GM12874 (cell line): ENCODE data around the gene AK8.

Experiments used
- TF ChIP-seq, protein P1 (sequence below): IDR thresholded peaks from 2 replicates; pipeline ENCODE4 v1.5.1; 2011; ENCODE audit warnings: low read depth, mild to moderate bottlenecking, control low read depth, low read length, moderate library complexity; ENCODE audit not compliant: insufficient read depth

AK8 gene

DNA sequence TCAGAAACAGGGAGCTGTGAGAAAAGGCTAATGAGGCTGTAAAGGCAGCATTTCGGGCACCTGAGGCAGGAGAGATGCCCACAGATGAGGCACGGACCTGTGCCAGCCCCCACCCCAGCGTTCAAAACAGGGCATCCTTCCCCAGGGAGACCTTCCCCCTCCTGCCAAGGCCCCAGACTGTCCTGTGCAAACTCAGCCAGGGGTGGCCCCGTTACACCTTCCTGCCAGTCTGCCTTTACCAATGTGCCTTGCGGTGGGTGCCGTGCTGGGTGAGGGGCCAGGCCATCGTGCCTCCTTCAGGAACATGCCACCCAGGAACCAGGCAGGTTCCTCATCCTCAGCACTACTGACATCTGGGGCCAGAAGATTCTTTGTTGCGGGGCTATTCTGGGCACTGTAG is 53.9 kb downstream of the AK8 start:
- TF ChIP-seq, protein P1, sequence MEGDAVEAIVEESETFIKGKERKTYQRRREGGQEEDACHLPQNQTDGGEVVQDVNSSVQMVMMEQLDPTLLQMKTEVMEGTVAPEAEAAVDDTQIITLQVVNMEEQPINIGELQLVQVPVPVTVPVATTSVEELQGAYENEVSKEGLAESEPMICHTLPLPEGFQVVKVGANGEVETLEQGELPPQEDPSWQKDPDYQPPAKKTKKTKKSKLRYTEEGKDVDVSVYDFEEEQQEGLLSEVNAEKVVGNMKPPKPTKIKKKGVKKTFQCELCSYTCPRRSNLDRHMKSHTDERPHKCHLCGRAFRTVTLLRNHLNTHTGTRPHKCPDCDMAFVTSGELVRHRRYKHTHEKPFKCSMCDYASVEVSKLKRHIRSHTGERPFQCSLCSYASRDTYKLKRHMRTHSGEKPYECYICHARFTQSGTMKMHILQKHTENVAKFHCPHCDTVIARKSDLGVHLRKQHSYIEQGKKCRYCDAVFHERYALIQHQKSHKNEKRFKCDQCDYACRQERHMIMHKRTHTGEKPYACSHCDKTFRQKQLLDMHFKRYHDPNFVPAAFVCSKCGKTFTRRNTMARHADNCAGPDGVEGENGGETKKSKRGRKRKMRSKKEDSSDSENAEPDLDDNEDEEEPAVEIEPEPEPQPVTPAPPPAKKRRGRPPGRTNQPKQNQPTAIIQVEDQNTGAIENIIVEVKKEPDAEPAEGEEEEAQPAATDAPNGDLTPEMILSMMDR: no peak

DNA sequence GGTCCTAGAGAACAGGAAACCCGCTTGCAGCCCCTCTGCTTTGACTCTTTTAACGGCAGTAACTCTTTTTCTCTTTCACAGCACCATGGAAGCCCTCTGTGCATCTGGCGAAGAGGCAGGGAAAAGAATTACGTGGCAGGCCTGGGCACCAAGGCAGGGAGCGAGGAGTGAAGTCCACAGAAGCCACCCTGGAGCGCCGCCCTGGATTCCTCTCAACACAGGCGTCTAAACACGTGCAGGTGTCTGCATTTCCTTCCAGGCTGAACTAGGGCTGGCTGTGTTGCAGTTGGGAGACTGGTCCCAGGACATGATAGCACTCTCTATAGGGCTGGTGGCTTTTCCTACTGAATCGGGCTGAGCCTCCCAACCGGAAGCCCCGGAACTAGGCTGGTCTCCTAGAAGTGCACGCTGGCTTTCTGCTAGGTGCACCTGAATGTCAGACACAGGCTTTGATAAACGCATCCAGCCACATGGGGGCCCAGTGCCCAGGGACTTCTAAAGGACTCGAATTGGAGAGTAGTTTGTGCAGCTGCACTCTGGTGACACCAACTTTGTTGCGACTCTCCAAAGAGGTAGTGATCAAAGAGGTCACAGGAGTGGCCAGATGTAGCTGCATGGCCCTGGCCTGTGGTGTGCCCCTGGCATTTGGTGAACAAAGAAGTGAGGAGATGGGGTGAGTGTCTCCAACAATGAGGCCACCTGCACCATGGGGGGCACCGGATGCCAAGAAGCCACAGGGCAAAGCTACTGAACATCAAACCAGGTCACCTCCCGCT is 54.5 kb downstream of the AK8 start:
- TF ChIP-seq, protein P1: no peak

DNA sequence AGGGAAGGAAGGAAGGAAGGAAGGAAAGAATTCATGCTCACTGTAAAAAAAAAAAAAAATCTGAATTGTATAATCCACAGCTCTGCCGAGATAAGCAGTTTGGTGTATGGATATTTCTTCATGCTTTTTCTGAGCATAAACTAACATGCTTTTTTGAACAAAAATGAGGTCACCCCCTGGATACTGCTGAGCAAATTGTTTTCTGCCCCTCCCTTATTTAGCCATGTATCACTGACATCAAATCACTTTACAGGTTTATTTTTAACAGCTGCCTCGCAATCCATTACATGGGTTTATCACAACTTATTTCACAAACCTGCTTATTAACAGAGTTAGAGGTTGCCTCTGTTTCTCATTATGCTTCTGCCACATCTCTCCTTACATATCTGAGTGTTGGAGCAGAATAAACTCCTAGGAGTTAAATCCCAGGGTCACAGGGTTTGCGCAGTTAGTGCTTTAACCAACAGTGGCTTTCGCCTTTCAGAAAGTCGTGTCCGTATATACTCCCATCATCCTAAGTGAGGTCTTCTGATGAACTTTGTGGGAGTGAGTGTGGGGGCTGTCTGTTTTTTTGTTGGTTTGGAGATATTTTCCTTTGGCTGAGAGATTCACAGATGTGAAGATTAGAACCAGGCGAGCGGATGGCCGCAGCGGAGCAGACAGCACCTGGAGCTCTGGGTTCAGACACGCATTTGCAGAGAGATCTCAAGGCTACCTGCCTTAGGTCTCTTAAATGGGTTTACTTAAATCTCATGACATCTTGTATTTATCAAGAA is 57.7 kb downstream of the AK8 start:
- TF ChIP-seq, protein P1: no peak

DNA sequence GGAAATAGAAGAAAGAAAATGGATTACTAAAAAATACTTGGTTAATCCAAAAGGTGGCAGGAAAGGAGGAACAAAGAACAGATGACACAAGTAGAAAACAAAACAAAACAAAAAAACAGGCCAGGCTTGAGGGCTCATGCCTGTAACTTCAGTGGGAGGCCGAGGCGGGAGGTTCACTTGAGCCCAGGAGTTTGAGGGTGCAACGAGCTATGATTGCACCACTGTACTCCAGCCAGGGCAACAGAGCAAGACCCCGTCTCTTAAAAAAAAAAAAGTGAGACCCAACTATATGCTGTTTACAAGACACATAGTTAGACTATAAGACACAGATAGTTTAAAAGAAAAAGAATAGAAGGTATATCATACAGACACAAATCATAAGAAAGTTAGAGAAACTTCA is 59.5 kb downstream of the AK8 start:
- TF ChIP-seq, protein P1: no peak

DNA sequence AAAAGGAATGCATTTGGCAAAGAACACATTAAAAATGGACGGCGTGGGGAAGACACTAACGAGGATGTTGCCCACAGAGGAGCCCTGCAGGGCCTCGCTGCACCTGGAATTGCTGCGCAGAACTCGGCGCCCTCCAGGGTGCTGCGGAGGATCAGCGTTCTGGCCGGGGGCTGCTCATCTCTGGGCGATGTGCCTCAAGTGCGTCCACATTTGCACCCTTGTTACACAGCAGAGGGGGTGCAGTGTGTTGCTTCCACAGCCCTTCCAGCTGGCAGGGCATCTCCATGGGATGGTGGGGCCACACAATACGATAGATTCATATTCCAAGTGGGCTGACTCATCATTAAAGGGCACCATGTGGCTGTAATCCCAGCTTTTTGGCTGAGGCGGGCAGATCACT is 63.1 kb downstream of the AK8 start:
- TF ChIP-seq, protein P1: no peak

DNA sequence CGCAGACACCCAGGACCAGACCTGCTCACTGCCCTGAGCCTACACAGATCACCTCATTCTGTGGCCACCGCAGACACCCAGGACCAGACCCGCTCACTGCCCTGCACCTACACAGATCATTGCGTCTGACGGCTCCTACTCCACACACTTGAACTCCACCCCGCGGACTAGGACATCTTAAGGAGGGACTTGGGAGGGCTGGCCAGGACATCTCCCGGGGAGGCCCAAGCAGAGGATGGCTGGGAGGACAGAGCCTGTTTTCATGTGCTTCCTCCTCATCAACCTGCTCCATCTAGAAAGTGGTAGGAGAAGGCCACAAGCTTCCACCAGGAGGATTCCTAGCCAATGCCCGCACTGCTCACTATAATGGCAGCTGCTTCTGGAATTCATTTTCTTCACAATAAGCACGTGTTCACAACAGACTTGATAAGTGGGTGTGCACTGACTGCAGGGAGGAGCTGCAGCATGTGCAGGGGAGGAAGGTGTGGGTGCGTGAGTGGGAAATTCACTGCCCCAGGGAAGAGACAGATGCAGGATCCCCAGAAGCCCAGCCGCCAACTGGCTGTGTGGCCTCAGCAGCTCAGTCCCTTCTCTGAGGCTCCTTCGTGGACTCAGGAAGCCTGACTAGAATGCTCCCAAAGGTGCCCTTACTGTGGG is 64.8 kb downstream of the AK8 start:
- TF ChIP-seq, protein P1: no peak

DNA sequence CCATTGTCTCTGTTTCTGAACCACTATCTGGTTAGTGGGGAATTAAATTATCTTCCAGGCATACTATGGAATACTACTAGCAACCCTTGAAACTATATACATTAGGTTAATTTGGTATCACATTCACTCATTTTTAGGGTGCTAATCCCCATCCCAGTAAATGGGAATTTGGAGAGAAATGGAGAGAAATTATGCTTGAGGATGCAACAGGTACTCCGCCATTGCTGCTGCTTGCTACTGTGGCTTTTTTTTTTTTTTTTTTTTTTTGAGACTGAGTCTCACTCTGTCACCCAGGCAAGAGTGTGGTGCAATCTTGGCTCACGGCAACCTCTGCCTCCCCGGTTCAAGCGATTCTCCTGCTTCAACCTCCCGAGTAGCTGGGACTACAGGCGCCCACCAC is 66.1 kb downstream of the AK8 start:
- TF ChIP-seq, protein P1: no peak
